Thyroid gland (tissue), 4 donors: ENCODE measurements around the gene TRIM14. TPM values are rescaled to one million over a fixed set of nuclear protein-coding genes. Genes with fewer than 3 reads are reported as not detected.
"Not testable (repeated sequence)": the region's sequence is repeated elsewhere in the genome, so short reads cannot be mapped to it uniquely, and the experiment has no call there.

Source experiments
- DNase-seq, 2 donors: peaks; one replicate each; pipeline ENCODE4 v3.0.0-alpha.2; 2019
- H3K27ac ChIP-seq, 3 donors: fragments of 200-600 bp; sonication (generic); 1 replicate in 2 of 3; 2 replicates in 1 of 3; pipeline ENCODE4 v1.5.1; 2016 to 2019; ENCODE audit warnings: mild to moderate bottlenecking in 1 of 3, moderate library complexity in 1 of 3
- H3K27me3 ChIP-seq: fragments of 200-600 bp; sonication (generic); one replicate; pipeline ENCODE4 v1.5.1; 2019
- H3K36me3 ChIP-seq, 2 donors: fragments of 200-600 bp; sonication (generic); one replicate each; pipeline ENCODE4 v1.5.1; 2016 to 2019
- H3K4me1 ChIP-seq, 2 donors: fragments of 200-600 bp; sonication (generic); one replicate each; pipeline ENCODE4 v1.5.1; 2017 to 2019
- H3K4me3 ChIP-seq, 3 donors: fragments of 200-600 bp; sonication (generic); replicated peaks in 1 of 3; 1 replicate in 2 of 3; 2 replicates in 1 of 3; pipeline ENCODE4 v1.5.1; 2016; ENCODE audit warnings: mild to moderate bottlenecking in 1 of 3
- H3K9me3 ChIP-seq: fragments of 200-600 bp; sonication (generic); one replicate; pipeline ENCODE4 v1.5.1; 2017
- POLR2A ChIP-seq, 2 donors: fragments of 450-650 bp; IDR thresholded peaks; one replicate each; pipeline ENCODE4 v1.6.1; 2017; ENCODE audit warnings: antibody characterized with exemption in 2 of 2, mild to moderate bottlenecking in 2 of 2, moderate library complexity in 1 of 2
- WGBS, 2 donors: methylation state at CpG; one replicate each; pipeline ENCODE4 v1.1.5; 2017; 5-methylcytosine and 5-hydroxymethylcytosine counted together
- intact Hi-C: fragments of 100-400 bp; cut with DNase I; formaldehyde crosslinking; loops from one replicate; pipeline ENCODE4 v1.15.1; 2023
- total RNA-seq, 4 donors: library from RNA; depleted of rRNA; stranded (reverse); fragments of >200 nt; gene quantifications; one replicate each; pipeline ENCODE4 v1.2.3, GENCODE V29; 2016
- TF ChIP-seq, protein P1 (sequence below), 6 experiments: fragments of 200-600 bp in 3 of 6; fragments of 450-650 bp in 3 of 6; sonication (generic) in 3 of 6; IDR thresholded peaks; one replicate each; pipeline ENCODE4 v1.5.1; 2016 to 2019; ENCODE audit warnings: antibody characterized with exemption in 6 of 6, mild to moderate bottlenecking in 2 of 6, inconsistent platforms in 1 of 6, moderate library complexity in 1 of 6

TRIM14 gene
- total RNA-seq, 4 donors from 2014 or later = 3.9 to 8.1 (median 5.2) TPM

- no peak overlapping the region for H3K27ac ChIP-seq
- H3K27me3 ChIP-seq = no peaks in the 10 kb centered on the region
- no peak for DNase-seq
- 90 to 91% methylated on average over 11 to 13 of the region's 13 CpGs for WGBS, 2 donors
- H3K4me3 ChIP-seq = no peak overlapping the region
- no peak for TF ChIP-seq POLR2A (IDR thresholded peaks at IDR 0.05)
- TF ChIP-seq, protein P1, sequence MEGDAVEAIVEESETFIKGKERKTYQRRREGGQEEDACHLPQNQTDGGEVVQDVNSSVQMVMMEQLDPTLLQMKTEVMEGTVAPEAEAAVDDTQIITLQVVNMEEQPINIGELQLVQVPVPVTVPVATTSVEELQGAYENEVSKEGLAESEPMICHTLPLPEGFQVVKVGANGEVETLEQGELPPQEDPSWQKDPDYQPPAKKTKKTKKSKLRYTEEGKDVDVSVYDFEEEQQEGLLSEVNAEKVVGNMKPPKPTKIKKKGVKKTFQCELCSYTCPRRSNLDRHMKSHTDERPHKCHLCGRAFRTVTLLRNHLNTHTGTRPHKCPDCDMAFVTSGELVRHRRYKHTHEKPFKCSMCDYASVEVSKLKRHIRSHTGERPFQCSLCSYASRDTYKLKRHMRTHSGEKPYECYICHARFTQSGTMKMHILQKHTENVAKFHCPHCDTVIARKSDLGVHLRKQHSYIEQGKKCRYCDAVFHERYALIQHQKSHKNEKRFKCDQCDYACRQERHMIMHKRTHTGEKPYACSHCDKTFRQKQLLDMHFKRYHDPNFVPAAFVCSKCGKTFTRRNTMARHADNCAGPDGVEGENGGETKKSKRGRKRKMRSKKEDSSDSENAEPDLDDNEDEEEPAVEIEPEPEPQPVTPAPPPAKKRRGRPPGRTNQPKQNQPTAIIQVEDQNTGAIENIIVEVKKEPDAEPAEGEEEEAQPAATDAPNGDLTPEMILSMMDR (IDR thresholded peaks at IDR 0.05) = no peak
- H3K36me3 ChIP-seq = no peaks in the 10 kb centered on the region
- intact Hi-C loops = no loop called here
- H3K4me1 ChIP-seq = no peaks in the 10 kb centered on the region
- no peaks in the 10 kb centered on the region for H3K9me3 ChIP-seq
Measured at GRCh38 chr9:98130576-98131228, 11.7 kb upstream of the TRIM14 start.

GRCh38 chr9:98130060-98130459 lies 11.0 kb upstream of the TRIM14 start:
- H3K36me3 ChIP-seq, intact Hi-C loops, H3K27me3 ChIP-seq, H3K4me3 ChIP-seq, H3K4me1 ChIP-seq, DNase-seq, H3K9me3 ChIP-seq, H3K27ac ChIP-seq: not testable (repeated sequence)
- 82 to 96% methylated on average over 4 of the region's 4 CpGs for WGBS, 2 donors

DNA sequence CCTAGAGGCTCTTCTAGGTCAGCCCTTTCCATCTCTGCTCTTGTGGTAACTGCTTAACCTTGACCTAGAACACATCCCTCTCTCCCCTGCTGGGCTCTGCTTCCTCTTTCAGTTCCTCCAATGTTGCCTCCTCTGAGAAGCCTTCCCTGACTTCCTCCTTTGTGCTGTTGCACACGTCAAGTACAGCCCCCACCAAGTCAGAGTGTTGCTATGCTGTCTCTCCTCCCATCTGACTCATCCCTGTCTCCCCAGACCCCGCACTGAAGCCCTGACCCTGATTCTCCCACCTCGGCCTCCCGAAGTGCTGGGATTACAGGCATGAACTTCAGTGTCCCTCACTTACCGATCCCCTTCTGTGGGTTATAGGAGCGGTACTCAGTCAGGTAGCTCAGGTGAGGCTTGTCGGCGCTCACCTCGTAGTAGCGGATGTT lies 10.4 kb upstream of the TRIM14 start:
- no peak overlapping the region for H3K4me3 ChIP-seq
- no peak overlapping the region for H3K27ac ChIP-seq
- H3K9me3 ChIP-seq = no peaks in the 10 kb centered on the region
- no peaks in the 10 kb centered on the region for H3K27me3 ChIP-seq
- DNase-seq = no peak
- 88 to 90% methylated on average over 9 to 10 of the region's 10 CpGs for WGBS, 2 donors
- no peaks in the 10 kb centered on the region for H3K36me3 ChIP-seq
- TF ChIP-seq POLR2A (IDR thresholded peaks at IDR 0.05) = no peak
- TF ChIP-seq, protein P1 (IDR thresholded peaks at IDR 0.05) = no peak
- intact Hi-C loops = no loop called here
- H3K4me1 ChIP-seq = no peaks in the 10 kb centered on the region

GRCh38 chr9:98128316-98128715 lies 9.3 kb upstream of the TRIM14 start:
- Histone ChIP-seq H3K4me3 (no peak overlapping the region), H3K9me3 (no peaks in the 10 kb centered on the region), H3K27ac (no peak overlapping the region), H3K36me3 (no peaks in the 10 kb centered on the region), H3K4me1 (no peaks in the 10 kb centered on the region), H3K27me3 (no peaks in the 10 kb centered on the region)
- no peak for TF ChIP-seq POLR2A (IDR thresholded peaks at IDR 0.05)
- TF ChIP-seq, protein P1 (IDR thresholded peaks at IDR 0.05) = no peak
- DNase-seq = no peak
- 97 to 100% methylated on average over 5 to 9 of the region's 16 CpGs for WGBS, 2 donors
- intact Hi-C loops = no loop called here

DNA sequence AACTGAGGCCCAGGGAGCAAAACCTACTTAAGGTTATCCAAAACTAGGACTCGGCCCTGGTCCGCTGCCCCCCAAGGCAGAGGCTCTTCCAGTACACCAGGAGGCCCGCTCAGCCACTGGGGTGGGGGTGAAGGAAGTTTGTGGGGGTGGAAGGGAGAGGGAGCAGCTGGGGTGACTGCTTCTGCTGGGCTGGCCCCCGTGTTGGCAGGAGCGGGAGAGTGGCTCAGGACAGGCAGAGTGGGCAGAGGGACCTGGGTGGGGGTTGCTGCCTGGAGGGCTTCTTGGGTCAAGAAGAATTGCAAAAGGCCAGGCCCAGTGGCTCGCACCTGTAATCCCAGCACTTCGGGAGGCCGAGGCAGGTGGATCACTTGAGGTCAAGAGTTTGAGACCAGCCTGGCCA lies 8.2 kb upstream of the TRIM14 start:
- Histone ChIP-seq H3K36me3 (no peaks in the 10 kb centered on the region), H3K9me3 (no peaks in the 10 kb centered on the region), H3K27ac (no peak overlapping the region), H3K4me1 (no peaks in the 10 kb centered on the region), H3K27me3 (no peaks in the 10 kb centered on the region), H3K4me3 (no peak overlapping the region)
- no peak for DNase-seq
- WGBS, 2 donors = 96% methylated on average over 8 of the region's 8 CpGs
- TF ChIP-seq POLR2A (IDR thresholded peaks at IDR 0.05) = no peak
- TF ChIP-seq, protein P1 (IDR thresholded peaks at IDR 0.05) = no peak
- intact Hi-C loops = no loop called here
